PFSK-1 (cell line): ENCODE results near the gene GON4L.

ENCODE experiments used
- POLR2AphosphoS5 ChIP-seq: IDR thresholded peaks from 2 replicates; pipeline ENCODE4 v1.6.1; 2012; ENCODE audit warnings: low read depth, mild to moderate bottlenecking, control low read depth, low read length, moderate library complexity
- SIN3A ChIP-seq: IDR thresholded peaks from 2 replicates; pipeline ENCODE4 v1.6.1; 2012; ENCODE audit warnings: mild to moderate bottlenecking, low read length, moderate library complexity, borderline replicate concordance; ENCODE audit not compliant: insufficient read depth
- TAF1 ChIP-seq: IDR thresholded peaks from 2 replicates; pipeline ENCODE4 v1.6.1; 2012; ENCODE audit warnings: low read length, control low read depth, borderline replicate concordance; ENCODE audit not compliant: insufficient read depth

DNA sequence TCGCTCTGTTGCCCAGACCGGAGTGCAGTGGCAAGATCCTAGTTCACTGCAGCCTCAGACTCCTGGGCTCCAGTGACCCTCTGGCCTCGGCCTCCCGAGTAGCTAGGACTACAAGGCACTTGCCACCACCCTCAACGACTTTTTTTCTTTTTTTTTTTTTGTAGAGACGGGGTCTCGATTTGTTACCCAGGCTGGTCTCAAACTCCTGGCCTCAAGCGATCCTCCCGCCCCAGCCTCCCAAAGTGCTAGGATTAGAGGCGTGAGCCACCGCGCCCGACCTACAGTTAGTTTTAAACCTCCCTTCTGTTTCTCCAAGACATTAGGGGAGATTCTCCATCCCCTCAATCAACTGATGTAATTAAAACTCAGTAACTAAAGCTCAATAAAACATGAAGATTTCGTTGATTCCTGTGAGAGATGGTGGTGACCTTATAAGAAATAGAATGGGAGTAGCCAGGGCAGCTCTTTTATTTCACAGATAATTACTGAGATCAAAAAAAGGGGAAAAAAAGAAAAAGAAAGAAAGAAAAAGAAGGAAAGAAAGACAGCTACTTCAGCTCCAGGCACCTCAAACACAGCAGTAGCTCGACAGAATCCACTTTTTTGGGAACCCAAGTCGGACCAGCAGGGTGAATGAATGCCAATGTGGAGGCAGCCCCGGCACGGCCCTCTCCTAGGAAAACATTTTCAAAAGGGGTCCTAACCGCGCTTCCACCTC lies 598 bp downstream of the GON4L start:
- TF ChIP-seq SIN3A (no peak), POLR2AphosphoS5 (no peak), TAF1 (no peak)
